ENCODE results near the gene AGAP6. TPM values are rescaled to one million over a fixed set of nuclear protein-coding genes. Genes with fewer than 3 reads are reported as not detected.
"Not testable (repeated sequence)": the region's sequence is repeated elsewhere in the genome, so short reads cannot be mapped to it uniquely, and the experiment has no call there.

Gene AGAP6
- total and polyA plus RNA-seq, 2 experiments from 2014 or later = 12.9 to 13.3 TPM

DNA sequence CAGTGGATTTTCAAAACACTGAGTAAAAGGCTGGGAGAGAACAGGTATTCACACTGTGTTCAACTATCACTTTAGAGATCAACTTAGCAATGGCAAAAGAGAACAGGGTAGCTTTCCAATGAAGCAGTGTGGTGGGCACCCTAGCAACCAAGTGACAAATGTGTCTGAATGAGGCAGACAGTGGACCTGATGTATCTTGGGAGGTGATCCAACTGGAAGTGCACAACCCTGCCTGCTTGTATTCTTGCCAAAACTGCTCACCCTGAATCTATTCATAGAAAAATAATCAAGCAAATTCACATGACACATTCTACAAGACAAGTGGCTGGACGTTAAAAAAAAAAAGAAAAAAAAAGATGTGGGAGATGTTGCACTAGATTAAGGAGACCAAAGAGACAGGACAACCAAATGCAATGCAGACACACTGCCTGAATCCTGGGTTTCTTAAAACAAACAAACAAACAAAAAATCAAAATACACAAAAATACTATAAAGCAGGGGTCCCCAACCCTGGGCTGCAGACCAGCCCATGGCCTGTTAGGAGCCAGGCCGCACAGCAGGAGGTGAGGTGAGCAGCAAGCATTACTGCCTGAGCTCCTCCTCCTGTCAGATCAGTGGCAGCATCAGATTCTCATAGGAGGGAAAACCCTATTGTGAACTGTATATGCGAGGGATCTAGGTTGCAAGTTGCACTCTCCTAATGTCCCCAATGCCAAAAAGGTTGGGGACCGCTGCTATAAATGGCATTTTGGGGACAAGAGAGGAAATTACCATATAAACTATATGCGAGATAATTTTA is 67.5 kb downstream of the AGAP6 start:
- H3K79me2 ChIP-seq (replicated peaks; ENCODE audit: insufficient read depth); H3K27ac ChIP-seq (ENCODE audit: low read depth); H3K36me3 ChIP-seq (ENCODE audit: insufficient read depth); H3K27ac Mint-ChIP-seq; H3K36me3 Mint-ChIP-seq (ENCODE audit: low read depth); ATAC-seq; H3K27me3 Mint-ChIP-seq (ENCODE audit: insufficient read depth, low read depth, poor library complexity); H3F3A ChIP-seq (replicated peaks; ENCODE audit: low read depth); H3K27me3 ChIP-seq (ENCODE audit: insufficient read depth); H3K4me3 Mint-ChIP-seq; H3K9me3 Mint-ChIP-seq; H3K4me1 Mint-ChIP-seq; H3K4me3 ChIP-seq; H3K4me2 ChIP-seq; H3K9me2 ChIP-seq (ENCODE audit: insufficient read depth); H2AFZ ChIP-seq; DNase-seq (ENCODE audit: low spot score); H4K20me1 ChIP-seq (replicated peaks; ENCODE audit: insufficient read depth); H3K4me1 ChIP-seq (ENCODE audit: insufficient read depth): not testable (repeated sequence)

DNA sequence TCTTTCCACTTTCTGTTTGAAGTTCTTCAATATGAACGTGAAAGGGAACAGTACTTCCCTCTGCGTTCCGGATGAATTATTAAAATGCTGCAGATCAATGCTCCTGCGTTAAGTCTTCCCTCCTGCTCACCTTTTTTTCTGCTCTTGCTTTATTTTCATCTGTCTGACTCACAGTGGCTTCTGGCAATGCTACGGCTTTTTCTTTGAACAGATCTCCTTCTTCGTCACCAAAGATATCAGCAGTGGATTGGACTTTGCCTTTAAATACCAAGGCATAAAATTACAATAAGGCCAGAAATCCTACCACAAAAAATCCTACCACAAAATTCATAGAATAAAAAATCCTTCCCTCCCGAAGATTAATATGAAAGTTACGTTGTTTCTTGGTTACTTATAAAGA is 68.4 kb downstream of the AGAP6 start:
- H3K4me1 Mint-ChIP-seq; H3K79me2 ChIP-seq (replicated peaks; ENCODE audit: insufficient read depth); H3K27me3 ChIP-seq (ENCODE audit: insufficient read depth); H3K4me1 ChIP-seq (ENCODE audit: insufficient read depth); H3K4me3 ChIP-seq; DNase-seq (ENCODE audit: low spot score); H2AFZ ChIP-seq; H3K36me3 Mint-ChIP-seq (ENCODE audit: low read depth); H3K9me2 ChIP-seq (ENCODE audit: insufficient read depth); H3K4me2 ChIP-seq; H3K4me3 Mint-ChIP-seq; H3K36me3 ChIP-seq (ENCODE audit: insufficient read depth); H3F3A ChIP-seq (replicated peaks; ENCODE audit: low read depth); H3K27me3 Mint-ChIP-seq (ENCODE audit: insufficient read depth, low read depth, poor library complexity); H3K9me3 Mint-ChIP-seq; H4K20me1 ChIP-seq (replicated peaks; ENCODE audit: insufficient read depth); ATAC-seq; H3K27ac Mint-ChIP-seq; H3K27ac ChIP-seq (ENCODE audit: low read depth): not testable (repeated sequence)

DNA sequence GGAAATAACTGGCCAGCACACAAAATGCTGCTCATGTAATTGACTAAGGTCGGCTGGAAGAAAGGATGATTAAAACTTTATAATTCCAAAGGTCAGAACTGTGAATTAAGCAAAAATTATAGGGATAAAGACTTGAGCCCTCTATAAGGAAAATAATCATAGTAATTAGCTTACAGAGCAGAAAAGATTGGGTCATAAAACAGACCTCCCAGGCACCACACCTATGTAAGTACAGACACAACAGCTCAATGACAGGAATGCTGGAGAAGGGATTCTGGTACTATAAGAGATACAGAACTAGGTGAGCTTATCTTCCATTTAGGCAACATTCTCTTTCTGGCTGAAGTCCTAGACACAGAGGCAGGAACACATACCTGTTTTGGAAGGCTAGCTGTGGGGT is 70.5 kb downstream of the AGAP6 start:
- not testable (repeated sequence) for DNase-seq (ENCODE audit: low spot score); H3K9me2 ChIP-seq (ENCODE audit: insufficient read depth); H3K27me3 ChIP-seq (ENCODE audit: insufficient read depth); H3K4me1 ChIP-seq (ENCODE audit: insufficient read depth); H4K20me1 ChIP-seq (replicated peaks; ENCODE audit: insufficient read depth); H2AFZ ChIP-seq; ATAC-seq; H3K36me3 ChIP-seq (ENCODE audit: insufficient read depth); H3K27ac ChIP-seq (ENCODE audit: low read depth); H3K9me3 Mint-ChIP-seq; H3F3A ChIP-seq (replicated peaks; ENCODE audit: low read depth); H3K4me3 ChIP-seq; H3K36me3 Mint-ChIP-seq (ENCODE audit: low read depth); H3K4me3 Mint-ChIP-seq; H3K27me3 Mint-ChIP-seq (ENCODE audit: insufficient read depth, low read depth, poor library complexity); H3K79me2 ChIP-seq (replicated peaks; ENCODE audit: insufficient read depth); H3K4me2 ChIP-seq; H3K27ac Mint-ChIP-seq; H3K4me1 Mint-ChIP-seq

DNA sequence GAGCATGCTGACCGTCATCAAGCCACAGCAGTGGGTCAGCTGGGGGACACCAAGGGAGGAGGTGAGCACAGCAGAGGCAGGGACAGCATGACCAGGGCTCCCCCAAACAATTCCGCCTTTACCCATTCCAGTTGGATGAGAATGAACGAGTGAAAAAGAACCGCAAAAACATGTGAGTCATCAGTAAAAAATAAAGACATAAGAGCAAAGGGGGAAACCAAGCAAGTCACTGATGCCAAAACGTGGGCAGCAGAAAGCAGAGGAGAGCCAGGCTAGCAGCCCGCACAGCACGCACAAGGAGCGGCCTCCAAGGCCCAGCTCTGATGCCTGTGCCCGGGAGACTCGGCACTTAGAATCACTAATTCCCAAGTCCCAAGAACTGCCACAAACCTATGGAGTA is 71.7 kb downstream of the AGAP6 start:
- H3K4me2 ChIP-seq; H2AFZ ChIP-seq; H3K27ac ChIP-seq (ENCODE audit: low read depth); H3K27ac Mint-ChIP-seq; H3K9me2 ChIP-seq (ENCODE audit: insufficient read depth); H3K79me2 ChIP-seq (replicated peaks; ENCODE audit: insufficient read depth); DNase-seq (ENCODE audit: low spot score); ATAC-seq; H3K27me3 Mint-ChIP-seq (ENCODE audit: insufficient read depth, low read depth, poor library complexity); H3K4me3 ChIP-seq; H3K9me3 Mint-ChIP-seq; H3K27me3 ChIP-seq (ENCODE audit: insufficient read depth); H4K20me1 ChIP-seq (replicated peaks; ENCODE audit: insufficient read depth); H3F3A ChIP-seq (replicated peaks; ENCODE audit: low read depth); H3K36me3 Mint-ChIP-seq (ENCODE audit: low read depth); H3K4me1 ChIP-seq (ENCODE audit: insufficient read depth); H3K36me3 ChIP-seq (ENCODE audit: insufficient read depth); H3K4me1 Mint-ChIP-seq; H3K4me3 Mint-ChIP-seq: not testable (repeated sequence)

Small RNAs within 50 kb of the gene (small RNA-seq; reads per million reads assigned to genes)
- gene RNA5SP317 (ENCODE audit: low replicate concordance) = not detected
- gene SNORA74C-2 (ENCODE audit: low replicate concordance) = 0.12 reads per million

Other genes starting within 250 kb of the AGAP6 start
- gene OGDHL, start 226.1 kb upstream of the AGAP6 start, total RNA-seq (2014; rRNA removed; shearing (Covaris generic)) = 15.5 and 17.6 TPM in 2 replicates
- 7.2 and 8.3 TPM in 2 replicates for gene OGDHL, start 226.1 kb upstream of the AGAP6 start, polyA plus RNA-seq (2016; fragmentation: Nextera tagmentation; extraction: Ambion mirVana)
- gene PARG, start 46.4 kb upstream of the AGAP6 start, total RNA-seq (2014; rRNA removed; shearing (Covaris generic)) = 51.4 and 63.8 TPM in 2 replicates
- 16.0 and 19.1 TPM in 2 replicates for gene PARG, start 46.4 kb upstream of the AGAP6 start, polyA plus RNA-seq (2016; fragmentation: Nextera tagmentation; extraction: Ambion mirVana)
- 17.3 and 18.9 TPM in 2 replicates for gene TIMM23B, start 46.4 kb upstream of the AGAP6 start, total RNA-seq (2014; rRNA removed; shearing (Covaris generic))
- 13.1 and 14.6 TPM in 2 replicates for gene TIMM23B, start 46.4 kb upstream of the AGAP6 start, polyA plus RNA-seq (2016; fragmentation: Nextera tagmentation; extraction: Ambion mirVana)
- gene WASHC2A, start 79.5 kb downstream of the AGAP6 start, total RNA-seq (2014; rRNA removed; shearing (Covaris generic)) = 24.5 and 26.4 TPM in 2 replicates
- gene WASHC2A, start 79.5 kb downstream of the AGAP6 start, polyA plus RNA-seq (2016; fragmentation: Nextera tagmentation; extraction: Ambion mirVana) = 12.9 and 13.2 TPM in 2 replicates